SJSA1 (cell line): Measurements from ENCODE around the gene NRCAM. TPM values are rescaled to one million over a fixed set of nuclear protein-coding genes. Genes with fewer than 3 reads are reported as not detected.
"Not testable (repeated sequence)": the region's sequence is repeated elsewhere in the genome, so short reads cannot be mapped to it uniquely, and the experiment has no call there.

Experiments used
- DNase-seq, 2 experiments: peaks; one replicate each; pipeline ENCODE4 v3.0.0-alpha.2; 2015 to 2020; ENCODE audit warnings: low spot score in 2 of 2, low read depth in 1 of 2
- H3K27ac ChIP-seq: fragments of 250-450 bp; sonication (Bioruptor Pico); 2 replicates; pipeline ENCODE4 v1.5.1; 2020; ENCODE audit warnings: mild to moderate bottlenecking, moderate library complexity
- H3K27me3 ChIP-seq: fragments of 250-450 bp; sonication (Bioruptor Pico); replicated peaks from 2 replicates; pipeline ENCODE4 v1.5.1; 2020; ENCODE audit warnings: mild to moderate bottlenecking, moderate library complexity
- H3K36me3 ChIP-seq: fragments of 250-450 bp; sonication (Bioruptor Pico); 2 replicates; pipeline ENCODE4 v1.5.1; 2020; ENCODE audit warnings: mild to moderate bottlenecking
- H3K4me1 ChIP-seq: fragments of 250-450 bp; sonication (Bioruptor Pico); replicated peaks from 2 replicates; pipeline ENCODE4 v1.6.1; 2021; ENCODE audit warnings: mild to moderate bottlenecking
- H3K4me3 ChIP-seq: fragments of 250-450 bp; sonication (Bioruptor Pico); 2 replicates; pipeline ENCODE4 v1.5.1; 2020; ENCODE audit warnings: mild to moderate bottlenecking
- H3K9me3 ChIP-seq: fragments of 250-450 bp; sonication (Bioruptor Pico); replicated peaks from 2 replicates; pipeline ENCODE4 v1.5.1; 2020; ENCODE audit warnings: mild to moderate bottlenecking
- total RNA-seq: library from RNA; depleted of rRNA; stranded (reverse); fragments of >200 nt; shearing (Covaris generic); gene quantifications from 2 replicates; pipeline ENCODE4 v1.2.3, GENCODE V29; 2014

NRCAM gene
- total RNA-seq, 1 experiment from 2014 or later, result not detected

DNA sequence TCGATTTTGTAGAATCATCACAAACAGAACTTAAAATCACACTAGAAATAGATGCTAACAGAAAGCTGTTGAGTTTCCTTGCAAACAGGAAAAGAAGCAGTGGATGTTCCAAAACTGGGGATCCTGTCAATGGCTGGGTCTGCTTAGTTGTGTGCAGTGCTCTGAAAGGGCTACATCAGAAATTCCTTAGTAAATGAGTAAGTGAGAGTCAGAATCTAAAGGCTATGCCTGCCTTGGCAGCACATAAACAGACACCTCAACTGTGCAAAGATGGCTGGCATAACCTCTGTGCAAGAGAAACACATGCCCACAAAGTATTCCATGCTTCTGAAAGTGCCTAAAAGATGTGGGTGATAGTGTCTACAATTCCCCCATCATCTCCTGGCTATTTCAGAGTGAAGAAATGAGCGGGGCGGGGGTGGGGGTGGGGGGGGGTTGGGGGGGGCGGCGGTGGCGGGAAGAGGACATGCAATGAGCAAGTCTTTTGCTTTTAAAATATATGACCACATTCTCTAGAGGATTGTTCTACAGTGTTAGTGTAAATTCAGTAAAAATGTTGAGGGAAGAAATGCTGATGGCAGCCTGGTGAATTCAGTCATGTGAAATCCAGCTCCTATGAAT, 187.9 kb downstream of the NRCAM start:
- no peaks in the 10 kb centered on the region for H3K9me3 ChIP-seq
- DNase-seq, result no peak
- H3K27me3 ChIP-seq, result peaks cover 6% of the 10 kb centered on the region; the same call in 1 of the 2 replicates
- no peak overlapping the region for H3K4me3 ChIP-seq
- no peak overlapping the region for H3K27ac ChIP-seq
- H3K36me3 ChIP-seq, result no peaks in the 10 kb centered on the region
- no peaks in the 10 kb centered on the region for H3K4me1 ChIP-seq

DNA sequence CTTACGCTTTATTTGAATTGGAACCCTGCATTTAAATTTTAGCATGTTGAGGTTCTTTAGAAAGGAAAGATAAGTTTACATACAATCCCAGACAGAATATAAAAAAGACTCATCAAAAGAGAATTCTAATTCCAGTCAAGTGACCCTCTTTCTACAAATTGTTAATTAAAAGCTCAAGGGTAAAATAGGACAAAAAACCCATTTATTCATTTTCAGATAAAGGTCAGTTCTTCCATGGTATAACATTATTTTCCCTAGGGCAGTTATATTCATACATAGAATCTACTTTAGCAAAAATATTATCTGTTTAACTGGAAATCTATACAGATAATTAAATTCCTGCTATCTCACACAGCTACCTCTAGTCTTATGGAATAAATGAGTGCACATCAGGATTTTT, 188.6 kb downstream of the NRCAM start:
- no peaks in the 10 kb centered on the region for H3K36me3 ChIP-seq
- no peak overlapping the region for H3K27ac ChIP-seq
- H3K27me3 ChIP-seq, result peaks cover 6% of the 10 kb centered on the region; the same call in 1 of the 2 replicates
- no peak overlapping the region for H3K4me3 ChIP-seq
- H3K4me1 ChIP-seq, result no peaks in the 10 kb centered on the region
- no peak for DNase-seq
- H3K9me3 ChIP-seq, result no peaks in the 10 kb centered on the region

DNA sequence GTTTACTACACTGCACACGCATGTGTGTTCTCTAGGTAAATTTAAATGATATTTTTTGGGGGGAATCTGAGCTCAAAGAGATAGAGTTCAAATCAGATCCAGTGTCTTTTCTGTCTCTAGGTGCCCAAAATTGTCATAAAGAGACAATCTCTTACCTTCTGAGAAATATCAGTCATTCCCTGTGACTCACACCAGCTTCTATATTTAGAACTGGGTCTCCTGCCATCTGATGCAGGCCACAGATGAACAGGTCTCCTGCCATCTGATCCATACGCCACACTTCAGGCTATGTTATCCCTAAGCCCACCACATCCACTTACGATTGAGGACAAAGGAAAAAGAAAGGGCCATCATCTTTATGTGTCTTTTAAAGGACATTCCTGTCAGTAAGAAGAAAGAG, 189.7 kb downstream of the NRCAM start:
- H3K36me3 ChIP-seq, result no peaks in the 10 kb centered on the region
- H3K4me1 ChIP-seq, result no peaks in the 10 kb centered on the region
- no peak overlapping the region for H3K27ac ChIP-seq
- no peak overlapping the region for H3K4me3 ChIP-seq
- no peaks in the 10 kb centered on the region for H3K9me3 ChIP-seq
- no peak for DNase-seq
- H3K27me3 ChIP-seq, result peaks cover 6% of the 10 kb centered on the region; the same call in 1 of the 2 replicates

DNA sequence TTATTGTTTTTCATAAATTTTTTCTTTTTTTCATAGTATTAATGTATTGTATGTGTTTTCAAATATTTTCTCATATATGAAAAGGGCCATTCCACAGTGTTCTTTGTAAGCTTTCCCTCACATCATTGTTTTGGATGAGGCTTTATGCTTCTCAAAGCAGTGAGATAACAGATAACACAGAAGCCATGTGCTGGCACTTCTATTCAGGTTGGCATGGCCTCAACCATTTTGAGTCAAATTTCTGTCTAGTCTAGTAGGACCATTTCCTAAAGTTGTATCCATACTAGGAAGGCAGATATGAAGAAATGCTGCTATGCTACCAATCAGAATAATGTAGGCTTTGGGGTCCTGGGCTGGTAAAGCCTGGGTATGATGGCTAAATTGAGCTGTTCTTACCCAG, 190.2 kb downstream of the NRCAM start:
- Histone ChIP-seq H3K9me3 (no peaks in the 10 kb centered on the region), H3K36me3 (no peaks in the 10 kb centered on the region), H3K4me3 (no peak overlapping the region), H3K27me3 (peaks cover 6% of the 10 kb centered on the region; the same call in 1 of the 2 replicates), H3K27ac (no peak overlapping the region), H3K4me1 (no peaks in the 10 kb centered on the region)
- DNase-seq, result no peak

DNA sequence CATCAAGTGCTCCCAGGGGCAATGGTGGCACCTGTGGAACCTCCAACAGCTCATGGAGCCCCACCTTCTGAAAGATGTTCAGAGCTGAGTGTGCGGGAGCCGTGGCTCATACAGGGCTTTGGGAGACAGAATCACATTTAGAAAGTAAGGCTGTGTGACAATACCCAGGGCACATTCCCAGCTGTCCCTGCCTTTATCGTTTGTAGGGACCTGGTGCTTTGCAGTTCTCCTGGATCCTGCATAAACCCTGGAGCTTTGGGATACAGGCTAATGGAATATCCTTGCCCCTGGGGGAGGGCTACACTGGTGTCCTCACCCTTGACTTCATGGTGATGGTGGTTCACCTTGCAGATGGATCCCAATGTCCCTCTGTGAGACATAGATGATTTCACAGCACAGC, 191.2 kb downstream of the NRCAM start:
- no peak for DNase-seq
- H3K27me3 ChIP-seq, result 0 out of 2 replicates have a peak, but pooled peaks cover 3% of the 10 kb centered on the region
- no peaks in the 10 kb centered on the region for H3K9me3 ChIP-seq
- H3K27ac ChIP-seq, result no peak overlapping the region
- H3K4me3 ChIP-seq, result no peak overlapping the region
- H3K4me1 ChIP-seq, result no peaks in the 10 kb centered on the region
- H3K36me3 ChIP-seq, result no peaks in the 10 kb centered on the region

- no peaks in the 10 kb centered on the region for H3K36me3 ChIP-seq
- no peaks in the 10 kb centered on the region for H3K9me3 ChIP-seq
- no peak overlapping the region for H3K4me3 ChIP-seq
- DNase-seq, result no peak
- H3K27me3 ChIP-seq, result 0 out of 2 replicates have a peak, but pooled peaks cover 3% of the 10 kb centered on the region
- no peak overlapping the region for H3K27ac ChIP-seq
- no peaks in the 10 kb centered on the region for H3K4me1 ChIP-seq
Observed at GRCh38 chr7:108263425-108263824, 192.8 kb downstream of the NRCAM start.

DNA sequence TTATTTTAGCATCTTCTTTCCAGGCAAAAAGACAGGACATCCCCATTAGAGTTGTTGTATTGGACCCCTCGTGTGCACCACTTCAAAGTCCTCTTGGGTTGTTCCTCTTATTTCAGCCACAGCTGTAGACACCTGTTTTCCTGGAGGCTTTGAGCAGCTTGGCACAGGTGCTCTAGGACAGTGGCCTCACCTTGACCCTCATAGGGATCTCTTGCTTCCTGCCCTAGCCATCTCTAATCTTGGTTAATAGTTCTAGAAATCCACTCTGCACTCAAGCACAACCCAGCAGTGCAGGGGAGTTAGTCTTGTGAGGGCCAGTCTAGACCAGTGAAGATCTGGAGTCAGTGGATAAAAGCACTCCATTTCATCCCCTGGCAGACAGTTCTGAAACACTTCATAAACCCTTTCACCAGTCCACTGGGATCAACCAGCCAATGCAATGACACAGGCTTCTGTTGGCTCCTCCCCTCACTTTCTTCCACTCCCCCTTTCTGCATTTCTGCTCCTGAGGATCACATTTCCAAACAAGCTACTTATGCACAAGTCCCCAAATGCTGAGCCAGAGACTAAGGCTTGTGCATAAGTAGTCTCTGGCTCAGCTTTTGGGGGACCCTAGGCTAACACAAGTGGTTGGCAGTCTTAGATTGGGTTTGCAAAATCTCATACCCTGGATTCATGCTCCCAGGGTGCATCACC, 194.5 kb downstream of the NRCAM start:
- no peaks in the 10 kb centered on the region for H3K4me1 ChIP-seq
- H3K4me3 ChIP-seq, result no peak overlapping the region
- H3K27ac ChIP-seq, result no peak overlapping the region
- 0 out of 2 replicates have a peak, but pooled peaks cover 3% of the 10 kb centered on the region for H3K27me3 ChIP-seq
- H3K9me3 ChIP-seq, result no peaks in the 10 kb centered on the region
- DNase-seq, result no peak
- no peaks in the 10 kb centered on the region for H3K36me3 ChIP-seq

GRCh38 chr7:108259447-108259846, 196.8 kb downstream of the NRCAM start:
- not testable (repeated sequence) for H3K4me1 ChIP-seq, H3K27me3 ChIP-seq, H3K27ac ChIP-seq, DNase-seq, H3K36me3 ChIP-seq, H3K9me3 ChIP-seq, H3K4me3 ChIP-seq

GRCh38 chr7:108257954-108258353, 198.3 kb downstream of the NRCAM start:
- no peak for DNase-seq
- Histone ChIP-seq H3K9me3 (no peaks in the 10 kb centered on the region), H3K27ac (no peak overlapping the region), H3K36me3 (no peaks in the 10 kb centered on the region), H3K27me3 (no peaks in the 10 kb centered on the region), H3K4me3 (no peak overlapping the region), H3K4me1 (no peaks in the 10 kb centered on the region)

DNA sequence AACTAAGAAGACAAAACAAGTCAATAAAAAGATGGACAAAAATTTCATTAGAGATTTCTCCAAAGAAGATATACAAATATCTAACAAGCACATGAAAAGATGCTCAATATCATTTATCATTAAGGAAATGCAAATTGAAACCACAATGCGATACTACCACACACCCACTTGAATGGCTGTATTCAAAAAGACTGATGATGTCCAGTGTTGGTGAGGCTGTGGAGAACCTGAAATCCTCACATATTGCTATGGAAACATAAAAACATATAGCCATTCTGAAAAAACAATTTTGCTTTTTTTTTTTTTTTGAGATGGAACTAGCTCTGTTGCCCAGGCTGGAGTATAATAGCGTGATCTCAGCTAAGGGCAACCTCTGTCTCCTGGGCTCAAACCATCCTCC, 202.0 kb downstream of the NRCAM start:
- no peak overlapping the region for H3K27ac ChIP-seq
- H3K36me3 ChIP-seq, result no peaks in the 10 kb centered on the region
- no peak overlapping the region for H3K4me3 ChIP-seq
- H3K4me1 ChIP-seq, result no peaks in the 10 kb centered on the region
- no peak for DNase-seq
- no peaks in the 10 kb centered on the region for H3K9me3 ChIP-seq
- H3K27me3 ChIP-seq, result no peaks in the 10 kb centered on the region

DNA sequence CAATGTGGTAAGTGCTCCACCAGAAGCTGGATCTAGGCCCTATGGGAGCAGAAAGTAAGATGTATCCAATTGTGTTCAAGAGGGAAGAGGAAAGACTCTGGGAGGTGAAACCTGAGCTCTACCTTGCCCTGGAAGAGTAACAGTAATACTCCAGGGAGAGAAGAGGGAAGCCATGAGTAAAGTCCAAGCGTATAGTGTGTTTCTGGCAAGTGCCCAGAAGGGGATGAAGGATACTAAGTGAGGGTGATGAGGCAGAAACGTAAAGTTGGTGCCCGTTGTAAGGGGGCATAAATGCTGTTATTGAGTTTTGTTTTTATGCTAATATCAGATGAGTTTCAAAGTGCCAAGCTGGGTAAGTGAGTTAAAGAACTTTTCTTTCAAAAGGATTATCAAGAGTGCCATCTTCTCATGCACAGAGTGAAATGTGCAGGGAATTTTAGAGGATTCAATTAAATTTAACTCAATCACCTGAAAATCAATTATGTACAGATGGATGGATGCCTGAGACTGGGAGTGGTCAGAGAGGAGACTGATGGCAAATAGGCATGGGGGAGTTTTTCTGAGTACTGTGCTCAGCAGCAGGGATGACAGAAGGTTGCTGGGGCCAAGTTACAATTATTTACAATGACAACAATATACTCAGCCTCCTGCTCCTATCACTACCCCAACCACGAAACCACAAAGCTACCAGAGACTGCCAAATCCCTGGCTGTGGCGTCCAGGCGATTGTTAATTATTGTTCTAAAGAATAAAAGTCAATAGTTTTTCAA, 202.8 kb downstream of the NRCAM start:
- Histone ChIP-seq H3K27me3 (no peaks in the 10 kb centered on the region), H3K4me3 (no peak overlapping the region), H3K4me1 (no peaks in the 10 kb centered on the region), H3K27ac (no peak overlapping the region), H3K36me3 (no peaks in the 10 kb centered on the region), H3K9me3 (no peaks in the 10 kb centered on the region)
- DNase-seq, result no peak

DNA sequence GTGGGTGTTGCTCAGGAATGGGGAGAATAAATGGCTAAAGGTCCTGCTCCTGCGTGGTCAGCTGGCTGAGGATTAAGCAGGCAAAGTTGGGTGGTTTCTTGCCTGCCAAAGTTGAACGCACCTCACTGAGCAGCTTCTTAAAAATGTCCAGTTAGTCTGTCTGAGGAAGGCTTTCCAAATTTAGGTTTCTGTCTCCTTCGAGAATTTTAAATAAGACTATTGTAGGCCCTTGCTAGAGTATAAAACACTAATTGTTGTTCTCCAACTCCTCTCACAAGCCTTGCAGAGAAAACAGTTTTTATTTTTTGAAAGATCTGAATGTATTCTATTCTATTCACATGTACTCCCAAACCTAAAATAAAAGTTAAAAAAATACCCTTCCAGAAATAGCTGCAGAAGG, 204.1 kb downstream of the NRCAM start:
- Histone ChIP-seq H3K27ac (no peak overlapping the region), H3K36me3 (no peaks in the 10 kb centered on the region), H3K4me3 (no peak overlapping the region), H3K4me1 (no peaks in the 10 kb centered on the region), H3K27me3 (no peaks in the 10 kb centered on the region), H3K9me3 (no peaks in the 10 kb centered on the region)
- no peak for DNase-seq

- H3K27ac ChIP-seq, result no peak overlapping the region
- H3K36me3 ChIP-seq, result no peaks in the 10 kb centered on the region
- peaks cover under 1% of the 10 kb centered on the region for H3K4me1 ChIP-seq
- no peaks in the 10 kb centered on the region for H3K9me3 ChIP-seq
- no peak overlapping the region for H3K4me3 ChIP-seq
- H3K27me3 ChIP-seq, result no peaks in the 10 kb centered on the region
- no peak for DNase-seq
Observed at GRCh38 chr7:108251700-108252099, 204.5 kb downstream of the NRCAM start.

- DNase-seq, result no peak
- Histone ChIP-seq H3K4me3 (no peak overlapping the region), H3K27me3 (no peaks in the 10 kb centered on the region), H3K27ac (no peak overlapping the region), H3K9me3 (no peaks in the 10 kb centered on the region), H3K36me3 (no peaks in the 10 kb centered on the region), H3K4me1 (peaks cover 15% of the 10 kb centered on the region)
Observed at GRCh38 chr7:108249453-108249852, 206.8 kb downstream of the NRCAM start.
